ENCODE results near the gene TTN.
"Not testable (repeated sequence)": the region's sequence is repeated elsewhere in the genome, so short reads cannot be mapped to it uniquely, and the experiment has no call there.

Gene TTN

DNA sequence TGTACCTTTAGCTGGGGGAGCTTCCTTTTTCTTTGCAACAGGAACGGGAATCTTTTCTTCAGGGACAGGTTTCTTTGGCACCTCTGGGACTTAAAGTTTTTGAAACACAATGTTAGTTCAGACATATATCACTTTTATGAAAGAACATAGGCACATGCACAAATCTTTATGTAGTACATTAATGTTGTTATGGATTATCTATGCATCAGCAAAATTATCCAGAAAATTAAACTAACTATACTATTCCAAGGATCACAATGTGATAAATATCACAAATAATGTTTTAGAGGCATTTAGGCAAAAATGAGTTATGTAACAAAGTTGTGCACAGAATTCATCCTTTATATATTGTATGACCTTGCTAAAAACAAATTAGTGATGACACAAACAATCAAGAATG is 117.4 kb downstream of the TTN start:
- Histone ChIP-seq H3K27me3 (ENCODE audit: control insufficient read depth, insufficient read depth, low read length) (no peaks in the 10 kb centered on the region), H3K9me3 (ENCODE audit: control insufficient read depth, insufficient read depth, low read length) (no peaks in the 10 kb centered on the region), H3K4me3 (ENCODE audit: low read depth, low read length) (no peak overlapping the region), H3K4me1 (ENCODE audit: control insufficient read depth, insufficient read depth, low read length) (no peaks in the 10 kb centered on the region), H3K36me3 (ENCODE audit: control insufficient read depth, insufficient read depth, low read length) (no peaks in the 10 kb centered on the region), H3K9ac (ENCODE audit: low read depth, low read length) (no peak overlapping the region)

DNA sequence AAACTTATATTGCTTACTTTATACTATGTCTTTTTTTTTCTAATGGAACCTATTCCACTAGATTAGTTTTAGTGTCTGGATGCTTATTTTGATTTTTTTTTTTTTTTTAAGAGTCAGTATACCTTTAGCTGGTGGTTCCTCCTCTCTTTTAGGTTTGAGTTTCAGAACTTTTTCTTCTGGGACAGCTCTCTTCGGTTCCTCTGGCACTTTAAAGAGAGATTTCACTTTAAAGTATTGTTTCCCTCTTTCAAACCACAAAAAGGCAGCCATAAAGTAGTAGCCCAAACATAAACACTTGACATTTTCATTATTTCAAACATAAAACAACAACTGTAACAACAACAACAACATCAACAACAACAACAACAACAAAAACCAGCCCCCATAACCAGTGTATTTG is 123.3 kb downstream of the TTN start:
- no peaks in the 10 kb centered on the region for H3K4me1 ChIP-seq (ENCODE audit: control insufficient read depth, insufficient read depth, low read length)
- no peaks in the 10 kb centered on the region for H3K27me3 ChIP-seq (ENCODE audit: control insufficient read depth, insufficient read depth, low read length)
- no peak overlapping the region for H3K9ac ChIP-seq (ENCODE audit: low read depth, low read length)
- no peaks in the 10 kb centered on the region for H3K9me3 ChIP-seq (ENCODE audit: control insufficient read depth, insufficient read depth, low read length)
- no peak overlapping the region for H3K4me3 ChIP-seq (ENCODE audit: low read depth, low read length)
- H3K36me3 ChIP-seq (ENCODE audit: control insufficient read depth, insufficient read depth, low read length): no peaks in the 10 kb centered on the region

DNA sequence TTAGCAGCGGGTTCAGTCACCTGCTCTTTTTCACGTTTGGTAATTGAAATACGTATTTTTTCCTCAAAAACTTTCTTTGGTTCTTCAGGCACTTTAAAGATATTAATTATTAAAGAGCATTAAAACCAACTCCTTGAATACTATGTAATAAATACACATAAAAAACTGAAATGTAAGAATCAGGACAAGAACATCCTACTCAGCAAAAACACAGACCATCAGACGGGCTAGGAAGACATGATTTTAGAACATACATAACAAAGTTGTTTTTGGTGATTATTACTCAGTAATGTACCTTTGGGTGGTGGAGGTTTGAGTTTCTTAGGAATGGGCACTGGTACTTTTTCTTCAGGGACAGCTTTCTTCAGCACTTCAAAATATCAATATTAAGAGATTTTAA is 126.1 kb downstream of the TTN start:
- Histone ChIP-seq H3K36me3 (ENCODE audit: control insufficient read depth, insufficient read depth, low read length) (no peaks in the 10 kb centered on the region), H3K9ac (ENCODE audit: low read depth, low read length) (no peak overlapping the region), H3K4me3 (ENCODE audit: low read depth, low read length) (no peak overlapping the region), H3K4me1 (ENCODE audit: control insufficient read depth, insufficient read depth, low read length) (no peaks in the 10 kb centered on the region), H3K27me3 (ENCODE audit: control insufficient read depth, insufficient read depth, low read length) (no peaks in the 10 kb centered on the region), H3K9me3 (ENCODE audit: control insufficient read depth, insufficient read depth, low read length) (no peaks in the 10 kb centered on the region)

DNA sequence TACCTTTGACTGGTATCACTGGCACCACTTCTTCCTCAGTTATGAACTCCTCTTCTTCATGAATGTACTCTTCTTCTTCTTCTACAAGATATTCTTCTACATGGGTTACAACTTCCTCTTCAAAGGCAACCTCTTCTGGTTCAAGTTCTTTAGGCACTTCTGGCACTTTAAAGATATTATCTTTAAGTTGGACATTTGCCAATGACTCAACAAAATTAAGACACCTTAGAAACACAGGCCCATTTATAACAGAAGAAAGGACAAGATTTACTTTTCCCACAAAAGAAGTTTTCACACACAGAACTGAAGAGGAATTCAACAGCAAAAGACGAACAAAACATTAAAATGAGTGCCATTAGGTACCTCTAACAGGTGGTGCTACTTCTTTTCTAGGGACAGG is 127.3 kb downstream of the TTN start:
- H3K9me3 ChIP-seq (ENCODE audit: control insufficient read depth, insufficient read depth, low read length): no peaks in the 10 kb centered on the region
- H3K27me3 ChIP-seq (ENCODE audit: control insufficient read depth, insufficient read depth, low read length): no peaks in the 10 kb centered on the region
- no peak overlapping the region for H3K4me3 ChIP-seq (ENCODE audit: low read depth, low read length)
- H3K9ac ChIP-seq (ENCODE audit: low read depth, low read length): no peak overlapping the region
- H3K36me3 ChIP-seq (ENCODE audit: control insufficient read depth, insufficient read depth, low read length): no peaks in the 10 kb centered on the region
- no peaks in the 10 kb centered on the region for H3K4me1 ChIP-seq (ENCODE audit: control insufficient read depth, insufficient read depth, low read length)

DNA sequence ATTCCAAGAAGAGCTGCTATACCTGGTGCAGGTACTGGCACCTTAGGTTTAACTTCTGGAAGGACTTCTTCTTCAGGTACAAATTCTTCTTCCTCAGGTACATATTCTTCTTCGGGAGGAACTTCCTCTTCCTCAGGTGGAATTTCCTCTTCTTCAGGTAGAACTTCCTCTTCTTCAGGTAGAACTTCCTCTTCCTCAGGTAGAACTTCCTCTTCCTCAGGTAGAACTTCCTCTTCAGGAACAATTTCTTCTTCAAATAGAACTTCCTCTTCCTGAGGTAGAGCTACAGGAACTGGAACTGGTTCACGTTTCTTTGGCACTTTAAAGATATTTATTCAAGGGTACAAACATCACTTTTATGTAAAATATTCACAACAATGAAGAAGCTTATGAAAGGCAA is 129.6 kb downstream of the TTN start:
- no peaks in the 10 kb centered on the region for H3K36me3 ChIP-seq (ENCODE audit: control insufficient read depth, insufficient read depth, low read length)
- no peaks in the 10 kb centered on the region for H3K9me3 ChIP-seq (ENCODE audit: control insufficient read depth, insufficient read depth, low read length)

DNA sequence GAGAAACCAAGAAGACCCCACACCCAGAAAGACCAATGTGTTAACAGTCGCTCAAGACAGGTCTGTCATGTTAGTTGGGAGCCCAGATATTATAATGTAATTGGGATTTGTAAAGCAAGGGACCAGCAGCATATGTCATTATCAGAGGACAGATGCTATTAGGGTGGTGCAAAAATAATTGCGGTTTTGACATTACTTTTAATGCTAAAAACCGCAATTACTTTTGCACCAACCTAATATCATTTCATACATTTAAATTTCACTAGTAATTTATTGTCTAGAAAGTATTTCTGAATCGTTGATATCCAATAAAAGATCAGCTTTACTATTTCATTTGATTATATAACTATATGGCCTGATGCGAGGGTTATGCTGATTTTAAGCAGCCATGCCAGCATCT is 131.2 kb downstream of the TTN start:
- H3K9ac ChIP-seq (ENCODE audit: low read depth, low read length): no peak overlapping the region
- no peak overlapping the region for H3K4me3 ChIP-seq (ENCODE audit: low read depth, low read length)
- H3K4me1 ChIP-seq (ENCODE audit: control insufficient read depth, insufficient read depth, low read length): no peaks in the 10 kb centered on the region
- no peaks in the 10 kb centered on the region for H3K27me3 ChIP-seq (ENCODE audit: control insufficient read depth, insufficient read depth, low read length)
- no peaks in the 10 kb centered on the region for H3K36me3 ChIP-seq (ENCODE audit: control insufficient read depth, insufficient read depth, low read length)
- no peaks in the 10 kb centered on the region for H3K9me3 ChIP-seq (ENCODE audit: control insufficient read depth, insufficient read depth, low read length)

More for the DNA sequence above, 129.6 kb downstream of the TTN start:
- no peak overlapping the region for H3K4me3 ChIP-seq (ENCODE audit: low read depth, low read length)
- no peak overlapping the region for H3K9ac ChIP-seq (ENCODE audit: low read depth, low read length)
- no peaks in the 10 kb centered on the region for H3K27me3 ChIP-seq (ENCODE audit: control insufficient read depth, insufficient read depth, low read length)
- no peaks in the 10 kb centered on the region for H3K4me1 ChIP-seq (ENCODE audit: control insufficient read depth, insufficient read depth, low read length)

DNA sequence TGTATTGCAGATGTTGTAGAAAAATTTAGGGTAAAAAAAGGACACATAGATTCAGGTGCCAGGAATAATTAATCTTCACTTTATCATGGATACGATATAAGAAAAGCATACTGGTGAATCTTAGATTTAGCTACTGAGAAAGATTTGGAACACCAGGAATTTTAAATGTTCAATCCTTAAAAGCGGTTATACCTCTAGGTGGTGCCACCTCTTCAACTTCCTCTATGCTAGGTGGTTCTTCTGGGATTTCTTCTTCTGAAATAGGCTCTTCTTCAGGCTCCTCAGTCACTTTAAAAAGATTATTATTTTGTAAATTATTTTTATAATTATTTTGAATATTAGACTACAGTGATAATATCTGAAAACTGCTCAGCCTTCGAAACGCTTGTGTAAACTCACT is 133.1 kb downstream of the TTN start:
- Histone ChIP-seq H3K4me1 (ENCODE audit: control insufficient read depth, insufficient read depth, low read length) (no peaks in the 10 kb centered on the region), H3K36me3 (ENCODE audit: control insufficient read depth, insufficient read depth, low read length) (no peaks in the 10 kb centered on the region), H3K27me3 (ENCODE audit: control insufficient read depth, insufficient read depth, low read length) (no peaks in the 10 kb centered on the region), H3K9me3 (ENCODE audit: control insufficient read depth, insufficient read depth, low read length) (no peaks in the 10 kb centered on the region), H3K4me3 (ENCODE audit: low read depth, low read length) (no peak overlapping the region), H3K9ac (ENCODE audit: low read depth, low read length) (no peak overlapping the region)

DNA sequence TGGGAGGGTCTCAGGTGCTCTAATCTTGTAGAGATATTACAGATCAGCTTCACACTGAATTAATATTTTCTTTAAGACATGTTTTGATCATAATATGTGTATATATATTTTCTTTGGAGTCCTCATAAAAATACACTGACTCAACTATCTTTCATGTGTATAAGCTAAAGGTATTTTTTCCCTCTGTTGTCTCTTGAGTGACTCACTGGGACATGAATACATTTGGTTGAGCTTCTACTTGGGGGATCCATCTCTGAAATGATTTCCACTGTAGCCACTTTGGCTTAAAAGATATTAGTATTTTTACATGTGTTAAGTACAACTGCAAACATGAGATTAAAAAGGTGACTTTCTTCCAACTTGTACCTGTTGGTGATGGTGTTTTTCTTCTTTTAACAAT is 140.8 kb downstream of the TTN start:
- Histone ChIP-seq H3K9ac (ENCODE audit: low read depth, low read length) (no peak overlapping the region), H3K27me3 (ENCODE audit: control insufficient read depth, insufficient read depth, low read length) (no peaks in the 10 kb centered on the region), H3K4me3 (ENCODE audit: low read depth, low read length) (no peak overlapping the region), H3K36me3 (ENCODE audit: control insufficient read depth, insufficient read depth, low read length) (no peaks in the 10 kb centered on the region), H3K4me1 (ENCODE audit: control insufficient read depth, insufficient read depth, low read length) (no peaks in the 10 kb centered on the region), H3K9me3 (ENCODE audit: control insufficient read depth, insufficient read depth, low read length) (no peaks in the 10 kb centered on the region)

DNA sequence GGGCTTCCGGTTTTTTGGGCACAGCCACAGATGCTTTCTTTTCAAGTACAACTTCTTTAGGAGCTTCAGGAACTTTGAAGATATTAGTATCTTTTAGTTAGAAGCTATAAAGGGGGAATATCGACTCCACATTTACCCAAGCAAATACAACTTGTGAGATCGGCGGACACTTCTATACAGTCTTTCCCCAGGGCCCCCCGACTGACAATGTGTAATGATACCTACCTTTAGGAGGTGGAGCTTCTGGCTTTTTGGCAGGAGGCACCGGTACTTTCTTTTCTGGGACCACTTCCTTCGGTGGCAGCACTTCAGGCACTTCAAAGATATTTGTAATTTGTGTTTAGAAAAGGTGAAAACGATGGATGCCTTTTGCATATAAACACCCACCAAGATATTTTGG is 148.7 kb downstream of the TTN start:
- not testable (repeated sequence) for H3K36me3 ChIP-seq (ENCODE audit: control insufficient read depth, insufficient read depth, low read length); H3K9me3 ChIP-seq (ENCODE audit: control insufficient read depth, insufficient read depth, low read length); H3K9ac ChIP-seq (ENCODE audit: low read depth, low read length); H3K4me1 ChIP-seq (ENCODE audit: control insufficient read depth, insufficient read depth, low read length); H3K4me3 ChIP-seq (ENCODE audit: low read depth, low read length); H3K27me3 ChIP-seq (ENCODE audit: control insufficient read depth, insufficient read depth, low read length)

DNA sequence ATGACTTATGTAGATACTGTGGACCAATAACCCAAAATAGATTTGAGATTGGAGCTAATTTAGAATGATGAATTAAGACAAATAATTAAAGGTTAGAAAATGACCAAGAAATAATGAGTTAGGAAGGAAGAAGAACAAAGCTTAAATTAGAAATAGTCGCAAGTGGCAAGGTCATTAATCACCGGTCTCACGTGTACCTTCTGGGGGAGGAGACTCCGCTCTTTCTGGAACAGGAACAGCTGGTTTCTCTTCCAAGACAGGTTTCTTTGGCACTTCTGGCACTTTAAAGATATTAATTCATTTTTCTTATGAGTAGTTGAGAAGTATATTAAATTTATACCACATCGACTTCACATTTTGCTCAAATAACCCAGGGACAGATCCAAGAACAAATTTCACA is 156.7 kb downstream of the TTN start:
- no peak overlapping the region for H3K9ac ChIP-seq (ENCODE audit: low read depth, low read length)
- H3K4me1 ChIP-seq (ENCODE audit: control insufficient read depth, insufficient read depth, low read length): no peaks in the 10 kb centered on the region

DNA sequence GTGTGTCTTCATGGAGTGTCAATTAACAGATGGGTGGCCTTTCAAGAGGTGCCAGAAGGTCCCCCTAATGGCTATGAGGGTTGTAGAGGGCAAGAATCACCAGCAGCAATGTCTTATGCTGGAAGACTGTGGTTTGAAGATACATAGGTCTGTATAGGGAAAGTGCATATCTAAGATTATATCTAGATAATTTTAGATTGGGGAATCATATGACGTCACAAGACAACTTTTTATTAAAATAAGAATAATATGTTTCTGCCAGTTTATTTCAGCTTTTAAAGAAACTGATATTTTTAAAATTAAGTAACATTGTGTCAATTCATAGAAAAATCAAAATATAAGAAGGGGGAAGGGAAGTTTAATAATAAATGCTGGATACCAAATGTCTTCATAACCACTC is 162.3 kb downstream of the TTN start:
- Histone ChIP-seq H3K4me1 (ENCODE audit: control insufficient read depth, insufficient read depth, low read length) (no peaks in the 10 kb centered on the region), H3K36me3 (ENCODE audit: control insufficient read depth, insufficient read depth, low read length) (no peaks in the 10 kb centered on the region), H3K4me3 (ENCODE audit: low read depth, low read length) (no peak overlapping the region), H3K27me3 (ENCODE audit: control insufficient read depth, insufficient read depth, low read length) (no peaks in the 10 kb centered on the region), H3K9me3 (ENCODE audit: control insufficient read depth, insufficient read depth, low read length) (no peaks in the 10 kb centered on the region), H3K9ac (ENCODE audit: low read depth, low read length) (no peak overlapping the region)

More for the DNA sequence above, 156.7 kb downstream of the TTN start:
- Histone ChIP-seq H3K36me3 (ENCODE audit: control insufficient read depth, insufficient read depth, low read length) (no peaks in the 10 kb centered on the region), H3K9me3 (ENCODE audit: control insufficient read depth, insufficient read depth, low read length) (no peaks in the 10 kb centered on the region), H3K4me3 (ENCODE audit: low read depth, low read length) (no peak overlapping the region), H3K27me3 (ENCODE audit: control insufficient read depth, insufficient read depth, low read length) (no peaks in the 10 kb centered on the region)

DNA sequence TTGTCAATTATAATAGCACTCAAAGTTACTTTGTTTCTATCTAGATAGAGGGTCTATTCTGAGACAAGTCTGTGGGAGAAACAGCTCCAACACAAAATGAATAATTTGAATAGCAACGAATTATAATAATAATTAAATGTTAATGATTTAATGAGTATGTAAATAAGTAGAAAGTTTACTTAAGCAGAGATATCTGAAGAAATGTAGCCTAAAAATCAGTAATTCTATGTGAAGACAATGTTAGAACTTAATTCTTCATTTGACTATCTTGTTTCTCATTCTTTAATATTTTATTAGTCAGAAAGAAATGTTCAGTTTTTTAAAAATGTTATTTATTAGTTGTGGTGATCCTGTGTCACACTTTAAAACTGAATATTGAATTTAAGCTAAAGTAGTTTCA is 165.7 kb downstream of the TTN start:
- Histone ChIP-seq H3K36me3 (ENCODE audit: control insufficient read depth, insufficient read depth, low read length) (no peaks in the 10 kb centered on the region), H3K4me1 (ENCODE audit: control insufficient read depth, insufficient read depth, low read length) (no peaks in the 10 kb centered on the region), H3K27me3 (ENCODE audit: control insufficient read depth, insufficient read depth, low read length) (no peaks in the 10 kb centered on the region), H3K9me3 (ENCODE audit: control insufficient read depth, insufficient read depth, low read length) (no peaks in the 10 kb centered on the region), H3K4me3 (ENCODE audit: low read depth, low read length) (no peak overlapping the region), H3K9ac (ENCODE audit: low read depth, low read length) (no peak overlapping the region)

DNA sequence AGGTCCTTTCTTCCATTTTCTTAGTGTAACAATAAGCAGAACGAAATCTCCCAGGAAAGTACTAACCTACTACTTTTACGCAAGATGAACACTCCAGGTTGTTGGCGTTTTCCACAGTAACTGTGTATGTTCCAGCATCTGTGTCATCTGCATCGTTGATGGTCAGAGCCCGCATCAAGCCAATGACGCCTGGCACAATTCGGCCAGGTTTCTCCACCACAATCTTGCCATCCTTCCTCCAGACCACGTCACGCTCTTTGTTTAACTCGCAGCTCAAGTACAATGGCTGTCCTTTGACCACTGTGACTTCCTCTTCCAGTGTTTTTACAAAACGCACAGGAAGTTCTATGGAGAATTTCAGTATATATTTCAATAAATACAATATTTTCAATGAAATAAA is 171.3 kb downstream of the TTN start:
- Histone ChIP-seq H3K9ac (ENCODE audit: low read depth, low read length) (no peak overlapping the region), H3K9me3 (ENCODE audit: control insufficient read depth, insufficient read depth, low read length) (no peaks in the 10 kb centered on the region), H3K4me1 (ENCODE audit: control insufficient read depth, insufficient read depth, low read length) (no peaks in the 10 kb centered on the region), H3K4me3 (ENCODE audit: low read depth, low read length) (no peak overlapping the region), H3K36me3 (ENCODE audit: control insufficient read depth, insufficient read depth, low read length) (no peaks in the 10 kb centered on the region), H3K27me3 (ENCODE audit: control insufficient read depth, insufficient read depth, low read length) (no peaks in the 10 kb centered on the region)

Measured in iPS-15b (cell line).